Peyer's patch (tissue), 4 donors: ENCODE results near the gene RNASEH2A.

Experiments
- CTCF ChIP-seq, 6 experiments: fragments of 450-650 bp in 4 of 6; fragments of 200-600 bp in 2 of 6; sonication (generic) in 1 of 6; IDR thresholded peaks; one replicate each; pipeline ENCODE4 v1.5.1; 2017 to 2019; ENCODE audit warnings: antibody characterized with exemption in 6 of 6, mild to moderate bottlenecking in 3 of 6, moderate library complexity in 1 of 6
- POLR2A ChIP-seq, 2 donors: fragments of 450-650 bp; IDR thresholded peaks; one replicate each; pipeline ENCODE4 v1.5.1; 2017; ENCODE audit warnings: antibody characterized with exemption in 2 of 2, mild to moderate bottlenecking in 2 of 2, moderate library complexity in 2 of 2

- TF ChIP-seq CTCF (IDR thresholded peaks at IDR 0.05): no peak
- no peak for TF ChIP-seq POLR2A (IDR thresholded peaks at IDR 0.05)
Observed at GRCh38 chr19:12841094-12841493, 34.7 kb downstream of the RNASEH2A start.
